Ascending aorta (tissue), 2 donors: ENCODE data around the gene GON7. TPM values are rescaled to one million over a fixed set of nuclear protein-coding genes. Genes with fewer than 3 reads are reported as not detected.
"Not testable (repeated sequence)": the region's sequence is repeated elsewhere in the genome, so short reads cannot be mapped to it uniquely, and the experiment has no call there.

Experiments used
- DNase-seq, 2 donors: peaks; one replicate each; pipeline ENCODE4 v3.0.0-alpha.2; 2019; ENCODE audit warnings: low spot score in 2 of 2
- H3K27ac ChIP-seq, 2 donors: fragments of 200-600 bp; sonication (generic); one replicate each; pipeline ENCODE4 v1.5.1; 2016 to 2017; ENCODE audit warnings: mild to moderate bottlenecking in 1 of 2
- H3K27me3 ChIP-seq: fragments of 200-600 bp; sonication (generic); one replicate; pipeline ENCODE4 v1.5.1; 2017
- H3K36me3 ChIP-seq, 2 donors: fragments of 200-600 bp; sonication (generic); one replicate each; pipeline ENCODE4 v1.5.1; 2016
- H3K4me1 ChIP-seq, 2 donors: fragments of 200-600 bp; sonication (generic); one replicate each; pipeline ENCODE4 v1.5.1; 2016 to 2017; ENCODE audit warnings: mild to moderate bottlenecking in 1 of 2
- H3K4me3 ChIP-seq, 2 donors: fragments of 200-600 bp; sonication (generic); one replicate each; pipeline ENCODE4 v1.5.1; 2016 to 2017; ENCODE audit warnings: mild to moderate bottlenecking in 1 of 2
- H3K9me3 ChIP-seq, 2 donors: fragments of 200-600 bp; sonication (generic); one replicate each; pipeline ENCODE4 v1.5.1; 2016
- CTCF ChIP-seq, 3 experiments: fragments of 200-600 bp in 2 of 3; fragments of 450-650 bp in 1 of 3; sonication (generic) in 2 of 3; IDR thresholded peaks; one replicate each; pipeline ENCODE4 v1.5.1; 2016 to 2019; ENCODE audit warnings: antibody characterized with exemption in 3 of 3, mild to moderate bottlenecking in 1 of 3, moderate library complexity in 1 of 3
- intact Hi-C: fragments of 100-400 bp; cut with DNase I; formaldehyde crosslinking; loops from one replicate; pipeline ENCODE4 v1.15.1; 2023
- total RNA-seq: library from RNA; depleted of rRNA; stranded (reverse); fragments of >200 nt; gene quantifications from one replicate; pipeline ENCODE4 v1.1.0, GENCODE V29; 2016

GON7 gene
- total RNA-seq, 1 donor from 2014 or later, result 4.6 TPM

- no peak for TF ChIP-seq CTCF (IDR thresholded peaks at IDR 0.05)
- DNase-seq, result no peak
- no peaks in the 10 kb centered on the region for H3K9me3 ChIP-seq
- no peaks in the 10 kb centered on the region for H3K4me1 ChIP-seq
- H3K27ac ChIP-seq, result no peak overlapping the region
- H3K36me3 ChIP-seq, result peaks cover 38 to 42% of the 10 kb centered on the region in 2 donors
- H3K4me3 ChIP-seq, result no peak overlapping the region
- intact Hi-C loops, result no loop called here
- H3K27me3 ChIP-seq, result no peaks in the 10 kb centered on the region
These were observed 33.2 kb upstream of the GON7 start for GRCh38 chr14:93239869-93240677.

- DNase-seq, result no peak
- Histone ChIP-seq H3K27ac (no peak overlapping the region), H3K4me3 (no peak overlapping the region), H3K4me1 (no peaks in the 10 kb centered on the region), H3K36me3 (no peaks in the 10 kb centered on the region), H3K9me3 (no peaks in the 10 kb centered on the region), H3K27me3 (no peaks in the 10 kb centered on the region)
- intact Hi-C loops, result no loop called here
- TF ChIP-seq CTCF (IDR thresholded peaks at IDR 0.05), result no peak
These were observed 27.9 kb upstream of the GON7 start for GRCh38 chr14:93234798-93235197.

GRCh38 chr14:93233078-93233477 lies 26.2 kb upstream of the GON7 start:
- H3K27ac ChIP-seq, H3K4me3 ChIP-seq, intact Hi-C loops, DNase-seq, H3K4me1 ChIP-seq, H3K36me3 ChIP-seq, H3K9me3 ChIP-seq, H3K27me3 ChIP-seq: not testable (repeated sequence)

- no peaks in the 10 kb centered on the region for H3K9me3 ChIP-seq
- peaks cover 10 to 16% of the 10 kb centered on the region in 2 donors for H3K36me3 ChIP-seq
- no peaks in the 10 kb centered on the region for H3K4me1 ChIP-seq
- no peak for TF ChIP-seq CTCF (IDR thresholded peaks at IDR 0.05)
- H3K27ac ChIP-seq, result no peak overlapping the region
- no peak for DNase-seq
- H3K27me3 ChIP-seq, result no peaks in the 10 kb centered on the region
- H3K4me3 ChIP-seq, result peak overlapping the region in 1 of 2 donors; percentile 59
- intact Hi-C loops, result no loop called here
These were observed 25.3 kb upstream of the GON7 start for GRCh38 chr14:93232159-93232558.

- TF ChIP-seq CTCF (IDR thresholded peaks at IDR 0.05), result no peak
- no peak for DNase-seq
- Histone ChIP-seq H3K4me1 (no peaks in the 10 kb centered on the region), H3K27ac (no peak overlapping the region), H3K9me3 (no peaks in the 10 kb centered on the region), H3K4me3 (peak overlapping the region; percentile 50 to 59), H3K27me3 (no peaks in the 10 kb centered on the region), H3K36me3 (peaks cover 15 to 21% of the 10 kb centered on the region in 2 donors)
- intact Hi-C loops, result no loop called here
These were observed 24.5 kb upstream of the GON7 start for GRCh38 chr14:93231129-93231979.

- no peak for DNase-seq
- TF ChIP-seq CTCF (IDR thresholded peaks at IDR 0.05), result no peak
- Histone ChIP-seq H3K4me3 (no peak overlapping the region), H3K4me1 (no peaks in the 10 kb centered on the region), H3K36me3 (peaks cover 19 to 28% of the 10 kb centered on the region in 2 donors), H3K27me3 (no peaks in the 10 kb centered on the region), H3K27ac (no peak overlapping the region), H3K9me3 (no peaks in the 10 kb centered on the region)
- intact Hi-C loops, result no loop called here
These were observed 23.7 kb upstream of the GON7 start for GRCh38 chr14:93230539-93230938.
